ENCODE results near the gene USP25. TPM values are rescaled to one million over a fixed set of nuclear protein-coding genes. Genes with fewer than 3 reads are reported as not detected.

USP25 gene
- total RNA-seq, 1 experiment from 2014 or later: 26.1 TPM

DNA sequence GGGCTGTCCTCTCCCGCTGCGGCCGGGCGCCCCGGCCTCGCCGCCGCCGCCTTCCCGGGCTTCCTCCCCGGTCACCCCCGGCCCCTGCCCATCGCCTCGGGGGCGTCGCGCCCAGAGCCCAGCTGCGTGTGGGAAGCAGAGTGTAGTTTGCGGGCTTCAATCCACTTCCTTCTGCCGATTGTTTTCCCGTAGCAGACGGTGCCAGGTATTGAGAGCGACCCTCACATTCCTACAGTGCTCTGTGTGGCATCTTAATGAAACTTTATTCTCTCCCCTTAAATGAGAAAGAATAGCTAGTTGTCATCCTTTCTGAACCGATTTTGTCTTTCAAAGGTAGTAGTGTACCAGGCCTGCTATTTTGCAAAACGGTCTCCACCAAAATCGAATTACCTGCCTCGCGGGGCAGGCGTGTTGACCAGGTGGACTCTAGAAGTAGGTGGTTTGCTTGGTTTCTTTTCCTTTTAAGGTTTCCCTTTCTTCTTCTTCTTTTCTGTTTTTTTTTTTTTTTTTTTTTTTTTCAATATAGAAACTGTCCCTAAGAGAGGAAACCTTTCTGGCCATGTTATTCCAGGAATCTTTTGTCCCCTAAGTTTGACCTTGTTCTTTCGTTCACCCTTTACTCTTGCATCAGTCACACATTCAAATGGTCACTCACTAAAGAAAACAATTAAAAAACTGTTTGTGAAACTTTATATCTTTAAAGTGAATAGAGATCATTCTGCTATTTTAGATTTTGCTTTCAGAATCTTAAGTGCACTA is 881 bp downstream of the USP25 start:
- ChIA-PET POLR2A (no interaction called here), CTCF (no interaction called here)
- intact Hi-C loops (cut with micrococcal nuclease; ENCODE audit: unreplicated experiment): loop anchor here (10.0 kb wide), 1 partner anchor 94 kb away; no protein-coding TSS in a partner anchor

GRCh38 chr21:15731243-15731613 is 1.4 kb downstream of the USP25 start:
- no peaks in the 10 kb centered on the region for H3K9me3 ChIP-seq (ENCODE audit: control insufficient read depth, insufficient read depth, low read depth, low read length)
- H3K27me3 ChIP-seq (ENCODE audit: control insufficient read depth, insufficient read depth, low read length): no peaks in the 10 kb centered on the region
- peak overlapping the region; percentile 89 for H3K27ac ChIP-seq (ENCODE audit: low read length)
- in situ Hi-C loops (cut with HindIII; ENCODE audit: low pct_unique_long_range_greater_than_20kb, low sequenced_read_pairs) (no loop called here), intact Hi-C loops (cut with micrococcal nuclease; ENCODE audit: unreplicated experiment) (loop anchor here (10.0 kb wide), 1 partner anchor 94 kb away; no protein-coding TSS in a partner anchor)
- ChIA-PET POLR2A (no interaction called here), CTCF (no interaction called here)
- BruUV-seq (replicated peaks): TSS peak; percentile 78
- DNase-seq (ENCODE audit: low read depth, low spot score) (no peak), ATAC-seq (no peak)
- H3K4me1 ChIP-seq (ENCODE audit: control insufficient read depth, insufficient read depth, low read length): peaks cover 17% of the 10 kb centered on the region; the same call in 1 of the 2 replicates
- TF ChIP-seq, protein P1, sequence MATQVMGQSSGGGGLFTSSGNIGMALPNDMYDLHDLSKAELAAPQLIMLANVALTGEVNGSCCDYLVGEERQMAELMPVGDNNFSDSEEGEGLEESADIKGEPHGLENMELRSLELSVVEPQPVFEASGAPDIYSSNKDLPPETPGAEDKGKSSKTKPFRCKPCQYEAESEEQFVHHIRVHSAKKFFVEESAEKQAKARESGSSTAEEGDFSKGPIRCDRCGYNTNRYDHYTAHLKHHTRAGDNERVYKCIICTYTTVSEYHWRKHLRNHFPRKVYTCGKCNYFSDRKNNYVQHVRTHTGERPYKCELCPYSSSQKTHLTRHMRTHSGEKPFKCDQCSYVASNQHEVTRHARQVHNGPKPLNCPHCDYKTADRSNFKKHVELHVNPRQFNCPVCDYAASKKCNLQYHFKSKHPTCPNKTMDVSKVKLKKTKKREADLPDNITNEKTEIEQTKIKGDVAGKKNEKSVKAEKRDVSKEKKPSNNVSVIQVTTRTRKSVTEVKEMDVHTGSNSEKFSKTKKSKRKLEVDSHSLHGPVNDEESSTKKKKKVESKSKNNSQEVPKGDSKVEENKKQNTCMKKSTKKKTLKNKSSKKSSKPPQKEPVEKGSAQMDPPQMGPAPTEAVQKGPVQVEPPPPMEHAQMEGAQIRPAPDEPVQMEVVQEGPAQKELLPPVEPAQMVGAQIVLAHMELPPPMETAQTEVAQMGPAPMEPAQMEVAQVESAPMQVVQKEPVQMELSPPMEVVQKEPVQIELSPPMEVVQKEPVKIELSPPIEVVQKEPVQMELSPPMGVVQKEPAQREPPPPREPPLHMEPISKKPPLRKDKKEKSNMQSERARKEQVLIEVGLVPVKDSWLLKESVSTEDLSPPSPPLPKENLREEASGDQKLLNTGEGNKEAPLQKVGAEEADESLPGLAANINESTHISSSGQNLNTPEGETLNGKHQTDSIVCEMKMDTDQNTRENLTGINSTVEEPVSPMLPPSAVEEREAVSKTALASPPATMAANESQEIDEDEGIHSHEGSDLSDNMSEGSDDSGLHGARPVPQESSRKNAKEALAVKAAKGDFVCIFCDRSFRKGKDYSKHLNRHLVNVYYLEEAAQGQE (IDR thresholded peaks at IDR 0.05; ENCODE audit: insufficient read depth in 1 of 2, low read depth in 2 of 2, low read length in 1 of 2): no peak
- TF ChIP-seq POLR2AphosphoS5 (IDR thresholded peaks at IDR 0.05; ENCODE audit: low read depth, low read length): no peak
- no peak for TF ChIP-seq SIN3A (IDR thresholded peaks at IDR 0.05; ENCODE audit: borderline replicate concordance, insufficient read depth, low read depth, low read length)
- TF ChIP-seq TCF7L2 (IDR thresholded peaks at IDR 0.05; ENCODE audit: low read depth, low read length): no peak
- TF ChIP-seq CTCF (IDR thresholded peaks at IDR 0.05): no peak
- peak overlapping the region; percentile 84 to 92 for H3K4me3 ChIP-seq (ENCODE audit: low read depth in 2 of 2, low read length in 2 of 2)
- peaks cover 3% of the 10 kb centered on the region; the same call in 1 of the 2 replicates for H3K36me3 ChIP-seq (ENCODE audit: control insufficient read depth, insufficient read depth, low read length)

More for the DNA sequence above, 881 bp downstream of the USP25 start:
- Histone ChIP-seq H3K27me3 (ENCODE audit: control insufficient read depth, insufficient read depth, low read length) (no peaks in the 10 kb centered on the region), H3K36me3 (ENCODE audit: control insufficient read depth, insufficient read depth, low read length) (peaks cover 3% of the 10 kb centered on the region; the same call in 1 of the 2 replicates), H3K4me3 (ENCODE audit: low read depth in 2 of 2, low read length in 2 of 2) (peak overlapping the region; percentile 84 to 92), H3K27ac (ENCODE audit: low read length) (peak overlapping the region; percentile 89), H3K9me3 (ENCODE audit: control insufficient read depth, insufficient read depth, low read depth, low read length) (no peaks in the 10 kb centered on the region), H3K4me1 (ENCODE audit: control insufficient read depth, insufficient read depth, low read length) (peaks cover 17% of the 10 kb centered on the region; the same call in 1 of the 2 replicates)
- no peak for DNase-seq (ENCODE audit: low read depth, low spot score)
- in situ Hi-C loops (cut with HindIII; ENCODE audit: low pct_unique_long_range_greater_than_20kb, low sequenced_read_pairs): no loop called here
- TF ChIP-seq TCF7L2 (IDR thresholded peaks at IDR 0.05; ENCODE audit: low read depth, low read length) (no peak), POLR2AphosphoS5 (IDR thresholded peaks at IDR 0.05; ENCODE audit: low read depth, low read length) (no peak), SIN3A (IDR thresholded peaks at IDR 0.05; ENCODE audit: borderline replicate concordance, insufficient read depth, low read depth, low read length) (no peak), CTCF (IDR thresholded peaks at IDR 0.05) (no peak; the same call in 1 of the 2 replicates)
- TF ChIP-seq, protein P1 (IDR thresholded peaks at IDR 0.05; ENCODE audit: insufficient read depth in 1 of 2, low read depth in 2 of 2, low read length in 1 of 2): no peak
- no TSS peak for BruUV-seq (replicated peaks)
- no peak; the same call in 1 of the 2 replicates for ATAC-seq

Data from Panc1 (cell line).